ENCODE measurements around the gene YWHAQ. TPM values are rescaled to one million over a fixed set of nuclear protein-coding genes. Genes with fewer than 3 reads are reported as not detected.
A peak's percentile ranks its signal among the peaks of the same experiment; 100 is the strongest.

YWHAQ gene
- total RNA-seq, 1 donor from 2014 or later: 175 TPM

GRCh38 chr2:9539531-9539930, 91.3 kb downstream of the YWHAQ start:
- ATAC-seq: peak; percentile 53 to 62

GRCh38 chr2:9538000-9538507, 92.7 kb downstream of the YWHAQ start:
- ATAC-seq (peak; percentile 78 to 82), DNase-seq (no peak)
- H3K36me3 ChIP-seq: peaks cover 48% of the 10 kb centered on the region
- H3K4me1 ChIP-seq: peaks cover 41% of the 10 kb centered on the region
- H3K4me3 ChIP-seq: no peak overlapping the region
- intact Hi-C loops (cut with DNase I): no loop called here
- no peaks in the 10 kb centered on the region for H3K27me3 ChIP-seq (ENCODE audit: low read depth)
- TF ChIP-seq CTCF (IDR thresholded peaks at IDR 0.05): no peak
- peak overlapping the region; percentile 71 for H3K27ac ChIP-seq
- no peaks in the 10 kb centered on the region for H3K9me3 ChIP-seq

More at GRCh38 chr2:9539531-9539930, 91.3 kb downstream of the YWHAQ start:
- Histone ChIP-seq H3K27me3 (ENCODE audit: low read depth) (no peaks in the 10 kb centered on the region), H3K9me3 (no peaks in the 10 kb centered on the region), H3K27ac (peak overlapping the region; percentile 71), H3K4me3 (peak overlapping the region; percentile 14), H3K36me3 (peaks cover 33% of the 10 kb centered on the region), H3K4me1 (peaks cover 52% of the 10 kb centered on the region)
- DNase-seq: no peak
- intact Hi-C loops (cut with DNase I): no loop called here
- no peak for TF ChIP-seq CTCF (IDR thresholded peaks at IDR 0.05)

- Histone ChIP-seq H3K27me3 (ENCODE audit: low read depth) (no peaks in the 10 kb centered on the region), H3K4me3 (no peak overlapping the region), H3K9me3 (no peaks in the 10 kb centered on the region), H3K36me3 (peaks cover 56% of the 10 kb centered on the region), H3K4me1 (peaks cover 39% of the 10 kb centered on the region), H3K27ac (no peak overlapping the region)
- no peak for TF ChIP-seq CTCF (IDR thresholded peaks at IDR 0.05)
- intact Hi-C loops (cut with DNase I): no loop called here
- ATAC-seq: no peak
- DNase-seq: no peak
Observed at GRCh38 chr2:9536504-9536903, 94.3 kb downstream of the YWHAQ start.

- Histone ChIP-seq H3K9me3 (no peaks in the 10 kb centered on the region), H3K27me3 (ENCODE audit: low read depth) (no peaks in the 10 kb centered on the region), H3K4me3 (no peak overlapping the region), H3K4me1 (peaks cover 32% of the 10 kb centered on the region), H3K27ac (no peak overlapping the region), H3K36me3 (peaks cover 55% of the 10 kb centered on the region)
- intact Hi-C loops (cut with DNase I): no loop called here
- DNase-seq (no peak), ATAC-seq (no peak)
- TF ChIP-seq CTCF (IDR thresholded peaks at IDR 0.05): no peak
Observed at GRCh38 chr2:9535177-9535576, 95.6 kb downstream of the YWHAQ start.

Other genes with a start within 250 kb of the YWHAQ start
- 61.6 TPM for gene ITGB1BP1, start 207.5 kb downstream of the YWHAQ start, total RNA-seq
- gene CPSF3, start 207.3 kb downstream of the YWHAQ start, total RNA-seq: 26.2 TPM
- gene IAH1, start 156.4 kb downstream of the YWHAQ start, total RNA-seq: 42.6 TPM
- gene ADAM17, start 75.2 kb downstream of the YWHAQ start, total RNA-seq: 76.9 TPM
- 22.9 TPM for gene TAF1B, start 212.5 kb upstream of the YWHAQ start, total RNA-seq